Heart right ventricle (tissue), 16 donors: ENCODE measurements around the gene CTBP2. TPM values are rescaled to one million over a fixed set of nuclear protein-coding genes. Genes with fewer than 3 reads are reported as not detected.
"Not testable (repeated sequence)": the region's sequence is repeated elsewhere in the genome, so short reads cannot be mapped to it uniquely, and the experiment has no call there.

Source experiments
- ATAC-seq, 8 donors: fragments of 200-7000 bp; cut with Tn5 transposase; one replicate each; pipeline ENCODE4 v1.9.1; 2020; ENCODE audit warnings: mild to moderate bottlenecking in 8 of 8, moderate library complexity in 8 of 8, moderate number of reproducible peaks in 1 of 8
- DNase-seq, 2 donors: peaks; one replicate each; pipeline ENCODE4 v3.0.0-alpha.2; 2020
- H3K27ac ChIP-seq, 10 donors: fragments of 200-600 bp; sonication (generic) in 2 of 10; one replicate each; pipeline versions ENCODE4 v1.5.0 to v1.8.0; 2020 to 2022; ENCODE audit warnings: mild to moderate bottlenecking in 3 of 10
- H3K27me3 ChIP-seq, 7 donors: fragments of 200-600 bp; one replicate each; pipeline ENCODE4 v1.8.0; 2021 to 2022; ENCODE audit warnings: mild to moderate bottlenecking in 2 of 7
- H3K36me3 ChIP-seq, 9 donors: fragments of 200-600 bp; sonication (generic) in 1 of 9; one replicate each; pipeline versions ENCODE4 v1.5.0 to v1.8.0; 2020 to 2022; ENCODE audit warnings: mild to moderate bottlenecking in 2 of 9
- H3K4me1 ChIP-seq, 9 donors: fragments of 200-600 bp; sonication (generic) in 1 of 9; one replicate each; pipeline versions ENCODE4 v1.5.0 to v1.8.0; 2020 to 2022; ENCODE audit warnings: mild to moderate bottlenecking in 4 of 9
- H3K4me3 ChIP-seq, 10 donors: fragments of 200-600 bp; sonication (generic) in 2 of 10; one replicate each; pipeline versions ENCODE4 v1.5.0 to v1.8.0; 2020 to 2022; ENCODE audit warnings: mild to moderate bottlenecking in 7 of 10, moderate library complexity in 2 of 10
- H3K9me3 ChIP-seq, 11 donors: fragments of 200-600 bp in 10 of 11; sonication (generic) in 2 of 11; one replicate each; pipeline versions ENCODE4 v1.5.0 to v1.8.0; 2013 to 2022; ENCODE audit warnings: mild to moderate bottlenecking in 2 of 11, control low read depth in 1 of 11, moderate library complexity in 1 of 11
- WGBS, 2 donors: extraction: QIAGEN DNeasy Blood & Tissue Kit; methylation state at CpG; one replicate each; pipeline ENCODE4 v1.1.7; 2013; ENCODE audit warnings: inconsistent platforms in 1 of 2; 5-methylcytosine and 5-hydroxymethylcytosine counted together
- intact Hi-C, 10 donors: fragments of 100-400 bp; cut with DNase I; formaldehyde crosslinking; loops; one replicate each; pipeline versions ENCODE4 v1.11.1 to v1.14.2; 2022
- polyA plus RNA-seq, 2 donors: library from polyadenylated mRNA; stranded (reverse); fragments of 200-250 nt; gene quantifications; one replicate each; pipeline ENCODE4 v1.2.3, GENCODE V29; 2013
- total RNA-seq, 10 donors: library from RNA; stranded (reverse); fragmentation: NEBNext Ultra II Directional in 3 of 10; extraction: Animal tissue kit (Norgen Biotek cat#: 25700) in 3 of 10; gene quantifications; one replicate each; pipeline versions ENCODE4 v1.2.1 to v1.2.4, GENCODE V29; 2021 to 2023
- TF ChIP-seq, protein P1 (sequence below), 9 donors: fragments of 200-600 bp; sonication (generic) in 2 of 9; IDR thresholded peaks; one replicate each; pipeline versions ENCODE4 v1.5.0 to v1.8.0; 2021 to 2022; ENCODE audit warnings: antibody characterized with exemption in 9 of 9, mild to moderate bottlenecking in 5 of 9, moderate library complexity in 1 of 9
- donor health status: Arrhythmogenic right ventricular cardiomyopathy.
- donor health status: ischemic (EF 13 %, LVEDD 7.1; RV severe dilation, severe dysfunction).
- donor health status: healthy with polysubstance abuse.
- donor health status: DM: no; HTN: yes; CAD: no.
- donor health status: DM: no; HTN: no; CAD: no.
- donor health status: ischemic (EF 25% LVEDD 6.9; RV normal size, moderate dysfunction).
- donor health status: ischemic (EF 25% LVEDD 5.7; RV mildly dilated, moderate dysfunction).
- donor health status: healthy.
- donor health status: DM: yes; HTN: yes; CAD: no.
- donor health status: Ischemic cardiomyopathy.
- donor health status: ischemic (EF 35%, LVEDD 5.7; RV mildly dilated, moderate dysfunction).
- donor health status: nonischemic (EF 11% LVEDD 7.7; RV severe dilation, severe dysfunction).
- donor health status: DM: yes; HTN: yes; CAD: no.
- donor health status: PGD.
- donor health status: ischemic (EF 29% LVEDD 5.4; RV normal size, mild dysfunction).
- donor health status: nonischemic (EF 23%, LVEDD 6.1; RV moderate dilation, normal function).

The CTBP2 gene
- total and polyA plus RNA-seq, 12 donors = 14.7 to 36.2 (median 26.0) TPM

DNA sequence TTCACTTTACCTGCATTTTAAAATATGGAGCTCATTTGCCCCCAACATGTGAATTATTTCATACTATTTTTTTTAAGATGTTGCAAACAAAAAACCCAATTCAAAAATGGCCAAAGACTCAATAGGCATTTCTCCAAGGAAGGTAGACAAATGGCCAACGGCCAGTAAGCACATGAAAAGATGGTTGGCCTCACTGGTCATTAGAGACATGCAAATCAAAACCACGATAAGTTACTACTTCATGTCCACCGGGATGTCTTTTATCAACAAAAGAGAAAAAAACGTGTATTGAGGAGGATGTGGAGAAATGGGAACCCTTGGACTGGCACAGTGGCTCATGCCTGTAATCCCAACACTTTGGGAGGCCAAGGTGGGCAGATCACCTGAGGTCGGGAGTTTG lies 3.4 kb upstream of the CTBP2 start:
- Histone ChIP-seq H3K4me3 (no peak overlapping the region), H3K36me3 (no peaks in the 10 kb centered on the region), H3K9me3 (no peaks in the 10 kb centered on the region), H3K4me1 (peaks cover 0 to 10% (median 7%) of the 10 kb centered on the region in 9 donors), H3K27me3 (peaks cover 0 to 13% (median 0%) of the 10 kb centered on the region in 7 donors), H3K27ac (no peak overlapping the region)
- intact Hi-C loops = loop anchor here in 7 of 10 donors (5.0 to 10.0 kb wide), 5 partner anchors 102 to 249 kb away; no protein-coding TSS in a partner anchor
- ATAC-seq = no peak
- WGBS, 2 donors = 53 to 59% methylated on average over 5 of the region's 5 CpGs
- no peak for DNase-seq
- TF ChIP-seq, protein P1, sequence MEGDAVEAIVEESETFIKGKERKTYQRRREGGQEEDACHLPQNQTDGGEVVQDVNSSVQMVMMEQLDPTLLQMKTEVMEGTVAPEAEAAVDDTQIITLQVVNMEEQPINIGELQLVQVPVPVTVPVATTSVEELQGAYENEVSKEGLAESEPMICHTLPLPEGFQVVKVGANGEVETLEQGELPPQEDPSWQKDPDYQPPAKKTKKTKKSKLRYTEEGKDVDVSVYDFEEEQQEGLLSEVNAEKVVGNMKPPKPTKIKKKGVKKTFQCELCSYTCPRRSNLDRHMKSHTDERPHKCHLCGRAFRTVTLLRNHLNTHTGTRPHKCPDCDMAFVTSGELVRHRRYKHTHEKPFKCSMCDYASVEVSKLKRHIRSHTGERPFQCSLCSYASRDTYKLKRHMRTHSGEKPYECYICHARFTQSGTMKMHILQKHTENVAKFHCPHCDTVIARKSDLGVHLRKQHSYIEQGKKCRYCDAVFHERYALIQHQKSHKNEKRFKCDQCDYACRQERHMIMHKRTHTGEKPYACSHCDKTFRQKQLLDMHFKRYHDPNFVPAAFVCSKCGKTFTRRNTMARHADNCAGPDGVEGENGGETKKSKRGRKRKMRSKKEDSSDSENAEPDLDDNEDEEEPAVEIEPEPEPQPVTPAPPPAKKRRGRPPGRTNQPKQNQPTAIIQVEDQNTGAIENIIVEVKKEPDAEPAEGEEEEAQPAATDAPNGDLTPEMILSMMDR (IDR thresholded peaks at IDR 0.05) = no peak

DNA sequence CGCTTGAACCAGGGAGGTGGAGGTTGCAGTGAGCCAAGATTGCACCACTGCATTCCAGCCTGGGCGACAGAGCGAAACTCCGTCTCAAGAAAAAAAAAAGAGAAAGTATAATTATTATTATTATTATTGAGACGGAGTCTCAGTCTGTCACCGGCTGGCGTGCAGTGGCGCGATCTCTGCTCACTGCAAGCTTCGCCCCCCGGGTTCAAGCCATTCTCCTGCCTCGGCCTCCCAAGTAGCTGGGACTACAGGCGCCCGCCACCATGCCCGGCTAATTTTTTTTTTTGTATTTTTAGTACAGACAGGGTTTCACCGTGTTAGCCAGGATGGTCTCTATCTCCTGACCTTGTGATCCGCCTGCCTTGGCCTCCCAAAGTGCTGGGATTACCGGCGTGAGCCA lies 2.9 kb upstream of the CTBP2 start:
- not testable (repeated sequence) for H3K9me3 ChIP-seq, H3K4me3 ChIP-seq, H3K27ac ChIP-seq, ATAC-seq, DNase-seq, H3K36me3 ChIP-seq
- intact Hi-C loops = loop anchor here in 7 of 10 donors (5.0 to 10.0 kb wide), 5 partner anchors 101 to 249 kb away; no protein-coding TSS in a partner anchor
- WGBS, 2 donors = 97% methylated on average over 19 of the region's 19 CpGs
- H3K27me3 ChIP-seq = peaks cover 0 to 13% (median 0%) of the 10 kb centered on the region in 7 donors
- H3K4me1 ChIP-seq = peaks cover 0 to 12% (median 9%) of the 10 kb centered on the region in 9 donors

DNA sequence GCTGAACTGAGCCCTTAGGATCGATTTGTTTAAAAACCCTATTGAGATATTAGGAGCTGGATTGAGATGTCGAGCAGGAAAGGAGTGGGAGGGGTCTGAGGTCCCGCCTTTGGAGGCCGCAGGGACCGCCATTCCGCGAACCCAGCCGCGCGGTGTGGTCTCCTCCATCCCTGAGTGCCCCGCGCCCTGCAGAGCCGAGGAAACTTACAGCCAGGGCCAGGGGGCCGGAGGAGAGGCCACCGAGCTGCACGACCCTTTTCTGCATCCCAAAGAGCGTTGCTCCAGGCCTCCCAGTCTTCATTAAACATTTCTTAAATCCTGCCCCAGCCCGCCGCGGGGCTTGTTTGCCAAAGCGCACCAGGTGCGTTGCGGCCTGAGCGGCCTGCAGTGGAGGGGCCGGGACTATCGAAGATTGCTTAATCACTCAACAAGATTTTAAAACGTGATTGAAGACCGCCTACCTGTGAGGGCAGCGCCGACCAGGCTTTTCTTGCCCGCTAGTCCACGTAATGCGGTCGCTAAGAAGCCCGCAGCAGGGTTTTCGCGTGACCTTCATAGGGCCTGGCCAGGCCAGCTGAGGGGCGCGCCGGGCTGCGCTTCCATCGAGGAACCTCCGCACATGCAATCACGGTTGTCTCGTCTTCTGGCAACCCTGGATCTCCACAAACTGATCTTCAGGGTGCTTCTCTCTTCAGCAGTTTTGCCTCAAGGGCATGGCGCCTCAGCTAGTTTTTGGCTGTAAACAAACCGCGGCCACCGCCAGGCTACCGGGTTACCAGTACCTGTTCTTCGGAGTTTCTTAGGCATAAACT lies 2.0 kb upstream of the CTBP2 start:
- no peaks in the 10 kb centered on the region for H3K9me3 ChIP-seq
- peaks cover 7 to 22% (median 18%) of the 10 kb centered on the region in 9 donors for H3K4me1 ChIP-seq
- peak overlapping the region; percentile 63 to 99 (median 98) for H3K27ac ChIP-seq
- ATAC-seq = no peak
- WGBS, 2 donors = 77% methylated on average over 51 of the region's 51 CpGs
- DNase-seq = no peak
- intact Hi-C loops = loop anchor here in 7 of 10 donors (5.0 to 10.0 kb wide), 5 partner anchors 100 to 248 kb away; no protein-coding TSS in a partner anchor
- peak overlapping the region in 9 of 10 donors; percentile 77 to 98 (median 89) for H3K4me3 ChIP-seq
- no peaks in the 10 kb centered on the region for H3K36me3 ChIP-seq
- TF ChIP-seq, protein P1 (IDR thresholded peaks at IDR 0.05) = no peak
- peaks cover 0 to 13% (median 0%) of the 10 kb centered on the region in 7 donors for H3K27me3 ChIP-seq

DNA sequence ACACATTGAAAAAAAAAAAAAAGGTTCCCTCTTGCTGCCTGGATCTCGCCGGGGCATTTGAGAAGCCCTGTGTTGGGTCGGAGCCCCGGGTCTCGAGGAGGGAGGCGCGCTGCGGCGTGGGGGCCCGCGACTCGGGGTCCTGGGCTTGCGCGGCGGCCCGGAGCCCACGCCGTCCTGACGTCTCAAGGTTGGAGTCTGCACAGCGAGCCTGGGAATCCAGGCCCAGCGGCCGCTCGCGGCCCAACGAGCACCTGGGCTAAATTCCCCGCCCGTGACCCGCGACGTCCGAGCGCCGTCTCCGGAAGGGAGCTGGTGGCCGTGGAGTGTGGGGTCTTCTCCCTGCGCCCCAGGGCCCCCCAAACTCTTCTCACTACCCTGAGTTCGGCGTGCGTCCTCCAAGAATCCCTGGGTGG lies 1.4 kb upstream of the CTBP2 start:
- Histone ChIP-seq H3K27me3 (peaks cover 0 to 13% (median 0%) of the 10 kb centered on the region in 7 donors), H3K36me3 (no peaks in the 10 kb centered on the region), H3K4me1 (peaks cover 7 to 28% (median 25%) of the 10 kb centered on the region in 9 donors), H3K9me3 (no peaks in the 10 kb centered on the region), H3K27ac (peak overlapping the region; percentile 63 to 99 (median 98)), H3K4me3 (peak overlapping the region; percentile 46 to 98 (median 88))
- peak in 1 of 2 donors; percentile 39 for DNase-seq
- peak in 6 of 8 donors; percentile 7 to 38 (median 12) for ATAC-seq
- TF ChIP-seq, protein P1 (IDR thresholded peaks at IDR 0.05) = peak in 2 of 9 donors; percentile 2 to 7
- intact Hi-C loops = loop anchor here in 7 of 10 donors (2.0 to 10.0 kb wide), 6 partner anchors 99 to 247 kb away; no protein-coding TSS in a partner anchor
- WGBS, 2 donors = 4 to 7% methylated on average over 31 to 39 of the region's 39 CpGs
